B cell (primary cell): ENCODE results near the gene KIF20B. TPM values are rescaled to one million over a fixed set of nuclear protein-coding genes. Genes with fewer than 3 reads are reported as not detected.

Source experiments
- ATAC-seq: fragments of 200-7000 bp; cut with Tn5 transposase; one replicate; pipeline ENCODE4 v1.10.0; 2021; ENCODE audit warnings: low read depth, mild to moderate bottlenecking, moderate number of reproducible peaks, moderate library complexity
- CTCF ChIA-PET: fragments of 350-600 bp; sonication (Branson Sonifier 250); formaldehyde crosslinking; loops from one replicate; lab custom pipeline; 2021; ENCODE audit warnings: antibody characterized with exemption, inconsistent platforms; lab: Charles Lee
- POLR2A ChIA-PET: fragments of 350-600 bp; sonication (Branson Sonifier 250); formaldehyde crosslinking; loops from one replicate; lab custom pipeline; 2021; ENCODE audit warnings: antibody characterized with exemption; lab: Charles Lee
- DNase-seq: peaks from one replicate; pipeline ENCODE4 v3.0.0; 2013
- H2AFZ ChIP-seq: 2 replicates; pipeline ENCODE4 v1.6.1; 2012; ENCODE audit warnings: mild to moderate bottlenecking, low read depth, low read length; ENCODE audit not compliant: insufficient read depth, poor library complexity, severe bottlenecking
- H3K27ac ChIP-seq, 2 donors: 1 replicate in 1 of 2; 2 replicates in 1 of 2; pipeline ENCODE4 v1.5.1; 2012 to 2013; ENCODE audit warnings: low read length in 2 of 2, mild to moderate bottlenecking in 2 of 2, moderate library complexity in 1 of 2
- H3K27me3 ChIP-seq, 4 experiments: fragments of 200-600 bp in 1 of 4; sonication (generic) in 1 of 4; replicated peaks in 1 of 4; 1 replicate in 2 of 4; 2 replicates in 2 of 4; pipeline versions ENCODE4 v1.6.1 to v1.7.0; 2013 to 2016; ENCODE audit warnings: low read length in 3 of 4, mild to moderate bottlenecking in 2 of 4, mixed read lengths in 1 of 4, moderate library complexity in 1 of 4; ENCODE audit not compliant: insufficient read depth in 4 of 4, control insufficient read depth in 3 of 4; ENCODE audit errors: control extremely low read depth in 1 of 4
- H3K36me3 ChIP-seq, 2 experiments: replicated peaks in 1 of 2; 1 replicate in 1 of 2; 2 replicates in 1 of 2; pipeline versions ENCODE4 v1.6.1 to v1.7.1; 2013; ENCODE audit warnings: low read length in 1 of 2; ENCODE audit not compliant: insufficient read depth in 2 of 2, control insufficient read depth in 1 of 2; ENCODE audit errors: control extremely low read depth in 1 of 2, extremely low read depth in 1 of 2
- H3K4me1 ChIP-seq, 2 donors: fragments of 200-600 bp in 1 of 2; sonication (generic) in 1 of 2; 1 replicate in 1 of 2; 2 replicates in 1 of 2; pipeline versions ENCODE4 v1.5.1 to v1.6.1; 2013 to 2017; ENCODE audit warnings: low read length in 2 of 2; ENCODE audit not compliant: control insufficient read depth in 2 of 2, insufficient read depth in 2 of 2
- H3K4me2 ChIP-seq: replicated peaks from 2 replicates; pipeline ENCODE3; 2012; ENCODE audit warnings: mild to moderate bottlenecking, low read depth, low read length; ENCODE audit not compliant: poor library complexity, severe bottlenecking
- H3K4me3 ChIP-seq, 5 experiments: fragments of 200-600 bp in 1 of 5; sonication (generic) in 1 of 5; 1 replicate in 3 of 5; 2 replicates in 2 of 5; pipeline versions ENCODE4 v1.5.1 to v1.7.0; 2011 to 2016; ENCODE audit warnings: low read length in 4 of 5, mild to moderate bottlenecking in 4 of 5, low read depth in 2 of 5, control low read depth in 1 of 5, moderate library complexity in 1 of 5; ENCODE audit not compliant: insufficient read depth in 1 of 5; ENCODE audit errors: control extremely low read depth in 1 of 5, extremely low read depth in 1 of 5
- H3K79me2 ChIP-seq: fragments of 200-600 bp; sonication (generic); one replicate; pipeline ENCODE4 v1.6.0; 2016; ENCODE audit warnings: low read length; ENCODE audit not compliant: control insufficient read depth, insufficient read depth
- H3K9ac ChIP-seq: fragments of 200-600 bp; sonication (generic); 2 replicates; pipeline ENCODE4 v1.6.1; 2017; ENCODE audit warnings: mild to moderate bottlenecking, low read length, moderate library complexity
- H3K9me3 ChIP-seq, 3 donors: one replicate each; pipeline versions ENCODE4 v1.6.1 to v1.7.1; 2013; ENCODE audit warnings: low read length in 2 of 3; ENCODE audit not compliant: control insufficient read depth in 2 of 3, insufficient read depth in 1 of 3; ENCODE audit errors: control extremely low read depth in 1 of 3
- H4K20me1 ChIP-seq: 2 replicates; pipeline ENCODE4 v1.6.0; 2012; ENCODE audit warnings: mild to moderate bottlenecking, low read length; ENCODE audit not compliant: insufficient read depth, control insufficient read depth, poor library complexity, severe bottlenecking
- H3K27ac Mint-ChIP-seq: one replicate; pipeline ENCODE4 v1.8.0; 2021; ENCODE audit warnings: mixed read lengths
- H3K27me3 Mint-ChIP-seq: one replicate; pipeline ENCODE4 v1.8.0; 2021; ENCODE audit warnings: mixed read lengths
- H3K4me1 Mint-ChIP-seq: one replicate; pipeline ENCODE4 v1.8.0; 2021; ENCODE audit warnings: mixed read lengths
- H3K4me3 Mint-ChIP-seq: one replicate; pipeline ENCODE4 v1.8.0; 2021; ENCODE audit warnings: mixed read lengths
- H3K9me3 Mint-ChIP-seq: one replicate; pipeline ENCODE4 v1.8.0; 2022; ENCODE audit warnings: mixed read lengths; ENCODE audit not compliant: insufficient read depth
- EZH2 ChIP-seq: IDR thresholded peaks from 2 replicates; pipeline ENCODE4 v1.6.1; 2012; ENCODE audit warnings: borderline replicate concordance, low read depth, mild to moderate bottlenecking, moderate library complexity, low read length; ENCODE audit not compliant: insufficient read depth, poor library complexity, severe bottlenecking
- WGBS: methylation state at CpG from one replicate; pipeline ENCODE4 v1.1.5; 2013; ENCODE audit warnings: missing lambda C conversion rate; ENCODE audit not compliant: insufficient coverage; 5-methylcytosine and 5-hydroxymethylcytosine counted together
- intact Hi-C: fragments of 100-400 bp; cut with micrococcal nuclease; formaldehyde crosslinking; loops from one replicate; pipeline ENCODE4 v1.10.0; 2022
- polyA plus RNA-seq: library from polyadenylated mRNA; depleted of rRNA; stranded (reverse); fragments of >200 nt; gene quantifications from 2 replicates; pipeline ENCODE4 v1.2.3, GENCODE V29; 2012
- total RNA-seq, 2 donors: library from RNA; stranded (reverse); fragments of 120-200 nt in 1 of 2; gene quantifications; 1 replicate in 1 of 2; 2 replicates in 1 of 2; pipeline versions ENCODE4 v1.2.3 to v1.2.4, GENCODE V29; 2013 to 2022
- TF ChIP-seq, protein P1 (sequence below): fragments of 200-600 bp; IDR thresholded peaks from one replicate; pipeline ENCODE4 v1.8.0; 2022; ENCODE audit warnings: antibody characterized with exemption, mild to moderate bottlenecking

Gene KIF20B
- total and polyA plus RNA-seq, 2 donors (not counting 1 experiment from before 2014, with no cell fraction given) = 1.6 to 24.6 TPM

DNA sequence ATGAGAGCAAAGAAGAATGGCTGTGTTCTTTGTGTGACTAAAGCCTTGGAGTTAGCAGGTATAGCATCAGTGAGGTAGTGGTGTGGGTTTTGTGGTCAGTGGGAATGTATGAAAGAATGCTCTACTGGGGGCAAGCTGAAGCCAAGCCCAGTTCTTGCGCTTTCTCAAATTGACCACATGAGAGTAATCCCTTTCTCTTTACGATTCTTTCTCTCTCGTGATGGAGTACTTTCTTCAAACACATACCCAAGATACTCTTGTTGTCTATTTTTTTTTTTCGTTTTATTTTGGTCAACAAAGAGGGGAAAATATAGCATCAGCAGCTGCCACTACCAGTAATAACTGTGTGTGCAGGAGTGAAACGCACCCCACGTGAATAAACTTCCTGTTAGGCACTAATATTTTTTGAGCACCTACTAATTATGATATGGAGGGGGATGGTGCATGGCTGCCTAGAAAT is 48.0 kb upstream of the KIF20B start:
- Histone ChIP-seq H3K9me3 (peaks cover 0 to 15% (median 13%) of the 10 kb centered on the region in 3 donors), H3K27me3 (no peaks in the 10 kb centered on the region), H3K4me3 (no peak overlapping the region), H3K27ac (no peak overlapping the region), H4K20me1 (no peaks in the 10 kb centered on the region), H3K79me2 (no peaks in the 10 kb centered on the region), H3K36me3 (no peaks in the 10 kb centered on the region), H3K4me2 (no peak overlapping the region), H3K9ac (no peak overlapping the region), H3K4me1 (peaks cover 22 to 35% of the 10 kb centered on the region in 2 donors), H2AFZ (no peak overlapping the region)
- Mint-ChIP-seq H3K27me3 (no peaks in the 10 kb centered on the region), H3K4me1 (peaks cover 33% of the 10 kb centered on the region), H3K4me3 (no peak overlapping the region), H3K9me3 (peaks cover 5% of the 10 kb centered on the region), H3K27ac (no peak overlapping the region)
- no peak for ATAC-seq
- TF ChIP-seq, protein P1, sequence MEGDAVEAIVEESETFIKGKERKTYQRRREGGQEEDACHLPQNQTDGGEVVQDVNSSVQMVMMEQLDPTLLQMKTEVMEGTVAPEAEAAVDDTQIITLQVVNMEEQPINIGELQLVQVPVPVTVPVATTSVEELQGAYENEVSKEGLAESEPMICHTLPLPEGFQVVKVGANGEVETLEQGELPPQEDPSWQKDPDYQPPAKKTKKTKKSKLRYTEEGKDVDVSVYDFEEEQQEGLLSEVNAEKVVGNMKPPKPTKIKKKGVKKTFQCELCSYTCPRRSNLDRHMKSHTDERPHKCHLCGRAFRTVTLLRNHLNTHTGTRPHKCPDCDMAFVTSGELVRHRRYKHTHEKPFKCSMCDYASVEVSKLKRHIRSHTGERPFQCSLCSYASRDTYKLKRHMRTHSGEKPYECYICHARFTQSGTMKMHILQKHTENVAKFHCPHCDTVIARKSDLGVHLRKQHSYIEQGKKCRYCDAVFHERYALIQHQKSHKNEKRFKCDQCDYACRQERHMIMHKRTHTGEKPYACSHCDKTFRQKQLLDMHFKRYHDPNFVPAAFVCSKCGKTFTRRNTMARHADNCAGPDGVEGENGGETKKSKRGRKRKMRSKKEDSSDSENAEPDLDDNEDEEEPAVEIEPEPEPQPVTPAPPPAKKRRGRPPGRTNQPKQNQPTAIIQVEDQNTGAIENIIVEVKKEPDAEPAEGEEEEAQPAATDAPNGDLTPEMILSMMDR = no peak
- WGBS = no CpG with 5 or more reads among the region's 6 CpGs
- intact Hi-C loops = no loop called here
- ChIA-PET CTCF (no interaction called here), POLR2A (no interaction called here)
- DNase-seq = no peak

DNA sequence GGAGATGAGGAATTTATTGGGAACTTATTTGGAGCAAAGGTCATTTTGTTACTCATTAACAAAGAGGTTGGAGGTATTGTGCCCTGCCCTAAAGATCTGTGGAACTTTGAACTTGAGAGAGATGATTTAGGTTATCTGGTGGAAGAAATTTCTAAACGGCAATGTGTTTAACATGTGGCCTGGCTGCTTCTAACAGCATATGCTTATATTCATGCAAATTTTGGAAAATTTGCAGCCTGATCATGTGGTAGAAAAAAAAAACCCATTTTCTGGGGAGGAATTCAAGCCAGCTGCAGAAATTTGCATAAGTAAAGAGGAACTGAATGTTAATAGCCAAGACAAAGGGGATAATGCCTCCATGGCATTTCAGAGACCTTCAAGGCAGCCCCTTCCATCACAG is 45.7 kb upstream of the KIF20B start:
- H3K4me3 ChIP-seq = no peak overlapping the region
- H4K20me1 ChIP-seq = no peaks in the 10 kb centered on the region
- peaks cover 5% of the 10 kb centered on the region for H3K9me3 Mint-ChIP-seq
- no peaks in the 10 kb centered on the region for H3K79me2 ChIP-seq
- intact Hi-C loops = no loop called here
- no peak overlapping the region for H2AFZ ChIP-seq
- H3K27ac Mint-ChIP-seq = no peak overlapping the region
- no peak overlapping the region for H3K27ac ChIP-seq
- ATAC-seq (no peak), DNase-seq (peak; percentile 25)
- H3K4me2 ChIP-seq = no peak overlapping the region
- peaks cover 22 to 35% of the 10 kb centered on the region in 2 donors for H3K4me1 ChIP-seq
- ChIA-PET CTCF (no interaction called here), POLR2A (no interaction called here)
- no peaks in the 10 kb centered on the region for H3K27me3 ChIP-seq
- 33% methylated on average over 1 of the region's 1 CpG for WGBS
- no peak overlapping the region for H3K9ac ChIP-seq
- no peaks in the 10 kb centered on the region for H3K27me3 Mint-ChIP-seq
- no peak overlapping the region for H3K4me3 Mint-ChIP-seq
- peaks cover 0 to 15% (median 13%) of the 10 kb centered on the region in 3 donors for H3K9me3 ChIP-seq
- H3K4me1 Mint-ChIP-seq = peaks cover 33% of the 10 kb centered on the region
- no peaks in the 10 kb centered on the region for H3K36me3 ChIP-seq
- no peak for TF ChIP-seq EZH2
